KMS-11 (cell line): ENCODE data around the gene SEMA3D.

ENCODE experiments used
- H2AFZ ChIP-seq: fragments of 200-600 bp; sonication (generic); 2 replicates; pipeline ENCODE4 v1.6.1; 2016; ENCODE audit warnings: antibody characterized with exemption, mixed run types, low read depth
- H3K27ac ChIP-seq: fragments of 200-600 bp; sonication (generic); 2 replicates; pipeline ENCODE4 v1.6.1; 2016; ENCODE audit warnings: mild to moderate bottlenecking, mixed run types
- H3K27me3 ChIP-seq: fragments of 200-600 bp; sonication (generic); 2 replicates; pipeline ENCODE4 v1.6.1; 2017; ENCODE audit warnings: mild to moderate bottlenecking, low read depth, mixed run types, moderate library complexity; ENCODE audit not compliant: insufficient read depth
- H3K36me3 ChIP-seq: fragments of 200-600 bp; sonication (generic); 2 replicates; pipeline ENCODE4 v1.6.1; 2017; ENCODE audit warnings: mild to moderate bottlenecking, mixed run types; ENCODE audit not compliant: insufficient read depth
- H3K4me1 ChIP-seq: fragments of 200-600 bp; sonication (generic); 2 replicates; pipeline ENCODE4 v1.6.1; 2016; ENCODE audit warnings: mild to moderate bottlenecking, low read depth, mixed run types; ENCODE audit not compliant: poor library complexity, severe bottlenecking
- H3K4me2 ChIP-seq: fragments of 200-600 bp; sonication (generic); 2 replicates; pipeline ENCODE4 v1.7.0; 2016; ENCODE audit warnings: mild to moderate bottlenecking, mixed run types
- H3K4me3 ChIP-seq: fragments of 200-600 bp; sonication (generic); IDR thresholded peaks from 2 replicates; pipeline ENCODE4 v1.6.1; 2017; ENCODE audit warnings: low read depth, low read length, mixed read lengths; ENCODE audit not compliant: insufficient read depth
- H3K79me2 ChIP-seq: fragments of 200-600 bp; sonication (generic); 2 replicates; pipeline ENCODE4 v1.6.1; 2016; ENCODE audit warnings: low read depth, mixed run types; ENCODE audit not compliant: insufficient read depth
- H3K9ac ChIP-seq: fragments of 200-600 bp; sonication (generic); 2 replicates; pipeline ENCODE4 v1.6.1; 2016; ENCODE audit warnings: mild to moderate bottlenecking, mixed run types
- H4K20me1 ChIP-seq: fragments of 200-600 bp; sonication (generic); 2 replicates; pipeline ENCODE4 v1.6.1; 2016; ENCODE audit warnings: mild to moderate bottlenecking, mixed run types; ENCODE audit not compliant: insufficient read depth
- TF ChIP-seq, protein P1 (sequence below): fragments of 200-600 bp; sonication (generic); conservative IDR thresholded peaks from 2 replicates; pipeline ENCODE4 v1.6.1; 2017; ENCODE audit warnings: low read depth, mild to moderate bottlenecking, antibody characterized with exemption, low read length, moderate library complexity, mixed read lengths

The SEMA3D gene

DNA sequence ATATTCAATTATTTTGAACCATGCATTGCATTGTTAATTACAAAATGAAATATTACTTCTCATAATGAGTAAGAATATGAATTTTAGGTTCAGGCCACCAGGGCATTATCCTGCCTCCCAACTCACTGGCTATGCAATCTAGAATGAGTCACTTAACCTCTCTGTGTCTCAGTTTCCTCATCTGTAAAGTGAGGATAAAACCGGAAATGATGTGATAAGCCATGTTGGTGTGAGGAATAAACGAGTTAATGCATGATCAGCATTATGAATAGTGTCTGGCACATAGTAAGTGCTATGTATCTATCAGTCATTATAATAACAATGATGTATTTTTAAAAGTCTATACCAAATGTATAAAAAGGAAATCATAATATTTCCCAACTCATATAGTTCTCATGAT, 85.5 kb downstream of the SEMA3D start:
- H3K79me2 ChIP-seq: no peaks in the 10 kb centered on the region
- no peaks in the 10 kb centered on the region for H4K20me1 ChIP-seq
- no peak overlapping the region for H3K27ac ChIP-seq
- no peak overlapping the region for H3K4me2 ChIP-seq
- H3K4me1 ChIP-seq: no peaks in the 10 kb centered on the region
- H3K36me3 ChIP-seq: no peaks in the 10 kb centered on the region; the same call in 1 of the 2 replicates
- H3K9ac ChIP-seq: no peak overlapping the region
- no peak overlapping the region for H2AFZ ChIP-seq
- H3K4me3 ChIP-seq: no peak overlapping the region
- TF ChIP-seq, protein P1, sequence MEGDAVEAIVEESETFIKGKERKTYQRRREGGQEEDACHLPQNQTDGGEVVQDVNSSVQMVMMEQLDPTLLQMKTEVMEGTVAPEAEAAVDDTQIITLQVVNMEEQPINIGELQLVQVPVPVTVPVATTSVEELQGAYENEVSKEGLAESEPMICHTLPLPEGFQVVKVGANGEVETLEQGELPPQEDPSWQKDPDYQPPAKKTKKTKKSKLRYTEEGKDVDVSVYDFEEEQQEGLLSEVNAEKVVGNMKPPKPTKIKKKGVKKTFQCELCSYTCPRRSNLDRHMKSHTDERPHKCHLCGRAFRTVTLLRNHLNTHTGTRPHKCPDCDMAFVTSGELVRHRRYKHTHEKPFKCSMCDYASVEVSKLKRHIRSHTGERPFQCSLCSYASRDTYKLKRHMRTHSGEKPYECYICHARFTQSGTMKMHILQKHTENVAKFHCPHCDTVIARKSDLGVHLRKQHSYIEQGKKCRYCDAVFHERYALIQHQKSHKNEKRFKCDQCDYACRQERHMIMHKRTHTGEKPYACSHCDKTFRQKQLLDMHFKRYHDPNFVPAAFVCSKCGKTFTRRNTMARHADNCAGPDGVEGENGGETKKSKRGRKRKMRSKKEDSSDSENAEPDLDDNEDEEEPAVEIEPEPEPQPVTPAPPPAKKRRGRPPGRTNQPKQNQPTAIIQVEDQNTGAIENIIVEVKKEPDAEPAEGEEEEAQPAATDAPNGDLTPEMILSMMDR: no peak
- H3K27me3 ChIP-seq: no peaks in the 10 kb centered on the region

DNA sequence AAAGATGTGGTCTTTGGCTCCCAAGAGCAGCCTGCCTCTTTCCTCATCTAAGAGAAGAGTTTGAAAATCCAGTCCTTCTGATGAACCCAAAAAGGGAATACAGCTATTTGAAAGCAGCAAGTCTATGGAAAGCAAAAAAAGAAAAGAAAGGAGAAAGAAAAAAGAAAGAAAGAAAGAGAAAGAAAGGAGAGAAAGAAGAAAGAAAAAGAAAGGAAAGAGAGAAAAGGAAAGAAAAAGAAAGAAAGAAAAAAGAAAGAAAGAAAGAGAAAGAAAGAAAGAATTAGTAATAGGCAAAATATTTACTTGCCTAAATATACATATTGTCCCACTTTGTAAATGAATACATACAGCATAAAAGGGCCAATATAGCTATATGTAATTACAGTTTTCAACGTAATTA, 89.0 kb downstream of the SEMA3D start:
- no peak overlapping the region for H3K4me2 ChIP-seq
- no peaks in the 10 kb centered on the region for H3K4me1 ChIP-seq
- no peaks in the 10 kb centered on the region; the same call in 1 of the 2 replicates for H3K36me3 ChIP-seq
- TF ChIP-seq, protein P1: no peak
- no peaks in the 10 kb centered on the region for H4K20me1 ChIP-seq
- H3K27me3 ChIP-seq: no peaks in the 10 kb centered on the region
- no peak overlapping the region for H3K27ac ChIP-seq
- H3K4me3 ChIP-seq: no peak overlapping the region
- no peaks in the 10 kb centered on the region for H3K79me2 ChIP-seq
- no peak overlapping the region; the same call in 1 of the 2 replicates for H2AFZ ChIP-seq
- H3K9ac ChIP-seq: no peak overlapping the region

DNA sequence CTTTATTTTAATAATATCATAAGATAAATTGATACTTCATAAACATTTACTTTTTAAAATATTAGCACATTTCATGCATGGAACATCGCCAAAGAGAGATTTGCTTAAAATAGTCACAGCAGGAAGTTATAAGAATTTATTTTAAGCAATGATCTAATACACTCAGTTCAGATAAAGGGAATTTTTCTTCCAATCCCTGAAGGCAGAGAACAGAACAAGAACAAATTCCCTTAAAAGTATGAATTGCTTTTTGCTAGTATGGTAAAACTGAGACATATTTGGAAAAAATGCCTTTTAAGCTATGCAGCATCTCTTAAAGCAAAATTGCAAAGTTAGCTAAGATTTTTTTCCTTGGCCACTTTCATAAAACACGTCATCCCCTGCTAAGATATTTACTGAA, 91.0 kb downstream of the SEMA3D start:
- Histone ChIP-seq H3K27me3 (no peaks in the 10 kb centered on the region), H3K27ac (no peak overlapping the region), H3K4me2 (no peak overlapping the region), H3K4me1 (no peaks in the 10 kb centered on the region), H3K4me3 (no peak overlapping the region), H3K9ac (no peak overlapping the region), H2AFZ (no peak overlapping the region), H3K79me2 (no peaks in the 10 kb centered on the region), H3K36me3 (no peaks in the 10 kb centered on the region; the same call in 1 of the 2 replicates), H4K20me1 (no peaks in the 10 kb centered on the region)
- TF ChIP-seq, protein P1: no peak

- TF ChIP-seq, protein P1: no peak
- Histone ChIP-seq H3K79me2 (no peaks in the 10 kb centered on the region), H3K36me3 (no peaks in the 10 kb centered on the region; the same call in 1 of the 2 replicates), H2AFZ (no peak overlapping the region), H3K4me3 (no peak overlapping the region), H3K9ac (no peak overlapping the region), H3K27ac (no peak overlapping the region), H4K20me1 (no peaks in the 10 kb centered on the region), H3K4me2 (no peak overlapping the region), H3K27me3 (no peaks in the 10 kb centered on the region), H3K4me1 (no peaks in the 10 kb centered on the region)
These were observed 91.5 kb downstream of the SEMA3D start for GRCh38 chr7:85095366-85095765.
